SU-DHL-6 (cell line): ENCODE results near the gene CRIM1.

Experiments
- CTCF ChIP-seq: fragments of 200-600 bp; sonication (generic); IDR thresholded peaks from one replicate; pipeline ENCODE4 v1.5.1; 2017; ENCODE audit warnings: antibody characterized with exemption, mild to moderate bottlenecking, low read length, moderate library complexity; ENCODE audit not compliant: insufficient read depth, poor library complexity, severe bottlenecking
- EZH2phosphoT487 ChIP-seq: fragments of 200-600 bp; sonication (generic), shearing (Covaris generic); conservative IDR thresholded peaks from 2 replicates; pipeline ENCODE4 v1.6.1; 2018; ENCODE audit warnings: mild to moderate bottlenecking, antibody characterized with exemption, low read length, moderate library complexity, mixed read lengths

DNA sequence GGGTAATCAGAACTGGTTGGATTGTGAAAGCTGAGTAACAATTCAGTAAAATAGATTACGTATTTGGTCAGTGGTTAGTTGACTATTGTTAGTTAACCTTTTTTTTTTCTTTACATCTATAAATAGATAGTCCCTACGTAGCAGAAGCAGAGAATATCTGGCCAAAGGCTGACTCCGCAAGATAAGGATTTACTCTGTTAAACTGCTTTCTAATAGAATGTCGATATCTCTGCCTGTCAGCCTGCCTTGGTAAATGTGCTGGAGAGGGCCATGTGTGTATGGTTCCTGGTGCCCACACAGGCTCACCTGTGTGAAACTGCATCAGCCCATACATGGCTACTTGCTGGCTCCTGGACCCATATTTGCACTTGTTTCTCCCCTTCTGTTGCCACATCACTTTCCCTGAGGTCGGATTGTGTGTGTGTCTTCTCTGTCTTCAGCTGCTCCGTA, 94.4 kb downstream of the CRIM1 start:
- TF ChIP-seq CTCF (no peak), EZH2phosphoT487 (no peak)
